AML-193 (cell line): Measurements from ENCODE around the gene AMOTL2.

Source experiments
- DNase-seq, 2 experiments: peaks; one replicate each; lab custom pipeline; 2025; lab: John Stamatoyannopoulos, UW

Gene AMOTL2

GRCh38 chr3:134374105-134374790 is at the start of gene AMOTL2:
Gene AMOTL2, minus strand, starts transcription at chr3:134374447. Its CDS starts 3,014 bp downstream, at chr3:134371433.
- DNase-seq, result no peak

GRCh38 chr3:134423153-134423552 is 48.9 kb upstream of the AMOTL2 start:
- no peak for DNase-seq

- no peak for DNase-seq
Measured at GRCh38 chr3:134419960-134420321, 45.7 kb upstream of the AMOTL2 start.

- DNase-seq, result no peak
Measured at GRCh38 chr3:134419214-134419959, 45.1 kb upstream of the AMOTL2 start.

- DNase-seq, result no peak
Measured at GRCh38 chr3:134409041-134409440, 34.8 kb upstream of the AMOTL2 start.

GRCh38 chr3:134407239-134407625 is 33.0 kb upstream of the AMOTL2 start:
- DNase-seq, result no peak

GRCh38 chr3:134406331-134407238 is 32.3 kb upstream of the AMOTL2 start:
- no peak for DNase-seq

- no peak for DNase-seq
Measured at GRCh38 chr3:134404366-134404885, 30.2 kb upstream of the AMOTL2 start.

- DNase-seq, result no peak
Measured at GRCh38 chr3:134397755-134398154, 23.5 kb upstream of the AMOTL2 start.

- no peak for DNase-seq
Measured at GRCh38 chr3:134395103-134395502, 20.9 kb upstream of the AMOTL2 start.

GRCh38 chr3:134394380-134394779 is 20.1 kb upstream of the AMOTL2 start:
- no peak for DNase-seq

- DNase-seq, result no peak
Measured at GRCh38 chr3:134393074-134393473, 18.8 kb upstream of the AMOTL2 start.

GRCh38 chr3:134392336-134392983 is 18.2 kb upstream of the AMOTL2 start:
- DNase-seq, result no peak

GRCh38 chr3:134389865-134390264 is 15.6 kb upstream of the AMOTL2 start:
- no peak for DNase-seq

- DNase-seq, result no peak
Measured at GRCh38 chr3:134388788-134389485, 14.7 kb upstream of the AMOTL2 start.

GRCh38 chr3:134388292-134388691 is 14.0 kb upstream of the AMOTL2 start:
- DNase-seq, result no peak

GRCh38 chr3:134387293-134387692 is 13.0 kb upstream of the AMOTL2 start:
- no peak for DNase-seq

GRCh38 chr3:134384963-134385362 is 10.7 kb upstream of the AMOTL2 start:
- DNase-seq, result no peak

GRCh38 chr3:134381831-134382442 is 7.7 kb upstream of the AMOTL2 start:
- DNase-seq, result no peak

- no peak for DNase-seq
Measured at GRCh38 chr3:134381076-134381475, 6.8 kb upstream of the AMOTL2 start.

GRCh38 chr3:134380249-134380648 is 6.0 kb upstream of the AMOTL2 start:
- DNase-seq, result no peak
